GM18526 (cell line): ENCODE results near the gene HPSE2.

ENCODE experiments used
- POLR2A ChIP-seq: IDR thresholded peaks from 3 replicates; pipeline ENCODE4 v1.6.1; 2011; ENCODE audit not compliant: insufficient read length; ENCODE audit errors: extremely low read depth

HPSE2 gene

DNA sequence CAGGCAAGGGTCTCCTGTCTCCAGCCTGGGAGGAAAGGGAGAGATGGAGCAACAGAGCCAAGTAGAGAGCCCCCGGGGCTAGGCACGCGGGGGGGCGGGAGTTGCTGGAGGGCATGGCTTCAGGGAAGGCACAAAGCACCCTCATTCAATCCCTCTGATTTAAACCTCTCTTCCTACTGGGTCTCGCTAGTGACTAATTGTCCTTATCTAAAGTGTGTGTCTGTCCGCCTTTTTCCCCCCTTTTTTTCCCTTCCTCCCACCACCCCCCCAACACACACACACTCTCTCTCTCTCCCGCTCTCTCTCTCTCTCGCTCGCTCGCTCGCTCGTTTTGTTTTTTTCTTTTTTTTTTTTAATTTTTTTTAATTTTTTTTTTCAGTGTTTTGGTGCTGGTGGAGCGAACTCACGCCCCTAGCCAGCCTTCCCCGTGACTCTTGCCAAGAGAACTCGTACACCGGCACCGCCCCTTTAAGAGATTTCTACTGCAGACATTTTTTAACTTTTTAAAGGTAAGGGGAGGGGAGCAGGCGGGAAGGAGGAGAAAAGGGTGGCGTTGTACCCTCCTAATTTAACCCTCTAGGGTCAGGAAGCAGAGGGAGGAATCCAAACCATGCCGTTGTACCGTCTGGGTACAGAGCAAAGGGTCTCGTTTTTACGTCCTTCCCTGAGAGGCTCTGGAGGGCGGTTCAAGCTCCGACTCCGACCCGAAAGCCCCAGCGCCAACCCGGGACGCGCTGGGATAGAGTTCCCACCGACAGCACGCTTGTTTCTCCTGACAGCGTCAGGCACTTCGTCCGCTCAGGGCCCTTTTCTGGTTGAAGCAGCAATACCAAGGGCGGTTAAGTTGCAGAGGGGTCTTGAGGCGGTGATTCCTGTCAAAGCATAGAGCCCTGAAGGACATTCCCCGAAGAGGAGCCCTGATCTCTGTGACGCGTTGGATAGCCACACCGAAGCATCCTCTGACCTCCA is at the start of gene HPSE2:
Gene HPSE2, minus strand, starts transcription at position 195 of the 969 bp plus-strand sequence.
- no peak for TF ChIP-seq POLR2A

DNA sequence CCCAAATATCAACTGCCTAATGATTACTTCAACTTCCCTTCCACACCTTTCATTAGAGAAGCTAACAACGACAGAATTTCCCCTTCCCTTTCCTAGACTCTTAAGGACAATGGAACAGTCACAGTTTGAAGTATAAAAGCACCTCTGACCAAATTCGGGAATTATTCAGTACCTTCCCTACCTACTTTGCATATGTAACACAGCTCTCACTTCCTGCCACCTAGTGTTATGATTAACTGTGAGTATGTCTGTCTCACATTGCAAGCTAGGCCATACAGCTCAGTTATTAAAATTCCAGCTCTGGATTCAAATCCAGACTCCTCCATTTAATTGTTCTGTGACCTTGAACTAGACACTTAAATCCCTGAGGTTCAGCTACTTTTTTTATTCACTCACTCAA is 44.8 kb upstream of the HPSE2 start:
- TF ChIP-seq POLR2A: no peak

DNA sequence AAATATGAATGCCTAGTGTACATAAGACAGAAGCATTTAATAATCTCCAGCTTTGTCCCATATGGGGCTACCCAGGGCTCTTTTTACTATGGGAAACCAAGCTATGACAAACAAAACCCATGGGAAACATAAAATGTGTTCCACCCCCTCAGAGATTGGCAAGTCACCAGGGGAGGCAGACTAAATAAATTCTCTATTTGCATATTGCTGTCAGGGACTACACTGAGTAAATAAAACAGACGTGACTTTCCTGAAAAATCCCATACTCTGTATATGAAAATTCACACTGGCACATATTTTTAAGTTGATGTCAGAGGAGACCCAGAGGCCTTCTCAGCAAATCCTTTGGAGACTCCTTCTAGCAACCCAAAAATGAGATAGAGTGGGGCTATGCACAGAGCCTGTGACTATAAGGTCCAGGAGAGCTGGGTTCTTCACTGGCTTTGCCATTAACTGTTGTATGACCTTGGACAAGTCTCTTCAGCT is 44.0 kb upstream of the HPSE2 start:
- TF ChIP-seq POLR2A: no peak

DNA sequence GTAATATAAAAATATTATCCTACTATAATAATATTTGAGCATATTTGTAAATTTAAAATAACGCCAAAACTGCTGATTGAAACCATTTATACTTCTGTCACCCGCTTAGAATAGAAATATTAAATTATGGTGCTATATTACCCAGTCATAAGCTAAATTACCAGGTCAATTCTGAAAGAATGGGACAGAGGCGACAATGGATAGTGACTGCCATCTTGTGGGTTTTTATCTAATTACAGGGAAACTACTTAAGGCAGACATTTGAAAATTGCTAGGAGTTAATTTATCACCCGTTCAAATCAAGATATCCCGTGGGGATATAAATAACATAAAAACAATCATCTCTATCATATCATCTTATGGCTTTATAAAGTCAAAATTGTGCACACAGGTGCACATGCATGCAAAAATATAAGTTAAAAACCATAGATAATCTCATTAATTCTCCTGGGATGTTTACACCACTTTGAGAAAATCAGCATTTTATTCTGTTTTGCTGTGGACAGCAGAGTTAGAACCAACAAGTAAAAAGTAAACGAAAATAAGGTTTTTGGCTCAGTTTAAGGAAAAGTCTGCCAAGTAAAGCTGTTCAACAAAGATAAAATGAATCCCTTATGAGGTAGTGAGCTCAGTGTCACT is 41.3 kb upstream of the HPSE2 start:
- no peak for TF ChIP-seq POLR2A

DNA sequence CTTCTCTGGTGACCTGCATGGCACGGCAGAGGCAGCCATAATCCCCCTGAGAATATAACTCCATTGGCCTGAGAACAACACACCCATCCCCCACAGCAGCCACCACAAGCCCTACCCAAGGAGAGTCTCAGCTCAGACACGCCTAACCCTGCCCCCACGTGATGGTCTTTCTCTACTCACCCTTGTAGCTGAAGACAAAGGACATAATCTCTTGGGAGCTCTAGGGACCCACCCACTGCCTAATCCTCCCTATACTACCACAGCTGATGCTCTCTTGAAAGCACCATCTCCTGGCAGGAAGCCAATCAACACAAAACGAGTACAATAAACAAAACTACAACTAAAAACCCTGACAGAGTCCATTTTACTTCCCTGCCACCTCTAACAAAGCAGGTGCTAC is 30.7 kb upstream of the HPSE2 start:
- TF ChIP-seq POLR2A: no peak

DNA sequence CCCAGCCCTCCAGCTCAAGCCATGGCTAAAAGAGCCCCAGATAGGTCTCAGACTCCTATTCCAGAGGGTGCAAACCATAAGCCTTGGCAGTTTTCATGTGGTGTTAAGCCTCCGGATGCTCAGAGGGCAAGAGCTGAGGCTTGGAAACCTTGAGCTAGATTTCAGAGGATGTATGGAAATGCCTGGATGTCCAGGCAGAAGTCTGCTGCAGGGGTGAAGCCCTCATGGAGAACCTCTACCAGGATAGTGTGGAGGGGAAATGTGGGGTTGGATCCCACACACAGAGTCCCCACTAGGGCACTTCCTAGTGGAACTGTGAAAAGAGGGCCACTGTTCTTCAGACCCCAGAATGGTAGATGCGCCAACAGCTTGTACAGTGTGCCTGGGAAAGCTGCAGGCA is 13.2 kb upstream of the HPSE2 start:
- TF ChIP-seq POLR2A: no peak

DNA sequence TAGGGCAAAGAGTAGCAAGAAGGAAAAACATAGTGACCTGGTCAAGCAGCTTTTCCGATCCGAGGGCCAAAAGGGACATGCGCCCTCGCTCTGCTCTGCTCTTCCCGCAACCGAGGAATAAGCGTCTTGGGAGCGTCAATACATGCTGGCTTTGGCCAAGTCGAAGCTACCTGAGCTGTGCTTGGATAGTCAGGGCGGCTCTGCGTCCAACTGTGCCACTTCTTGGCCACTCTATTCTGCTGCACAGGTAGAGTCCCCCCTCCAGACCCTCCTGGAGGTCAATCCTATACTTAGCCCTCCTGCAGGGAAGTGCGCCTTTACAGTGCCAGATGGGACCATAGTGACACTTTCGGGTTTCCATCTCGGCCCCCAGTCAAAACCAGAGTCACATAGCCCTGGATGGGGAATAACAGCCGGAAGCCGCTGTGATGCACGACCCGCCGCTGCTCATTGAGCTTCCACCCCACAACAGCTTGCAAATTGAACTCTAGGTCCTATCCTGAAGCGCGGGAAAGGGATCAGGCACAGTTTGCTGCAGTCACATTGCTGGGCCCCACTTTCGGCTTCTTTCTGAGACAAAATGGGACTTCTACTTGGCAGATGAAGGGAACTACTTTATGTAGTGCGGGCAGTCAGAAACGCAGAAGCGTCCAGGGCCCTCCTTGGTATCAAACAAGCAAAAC is 1.1 kb upstream of the HPSE2 start:
- no peak for TF ChIP-seq POLR2A

DNA sequence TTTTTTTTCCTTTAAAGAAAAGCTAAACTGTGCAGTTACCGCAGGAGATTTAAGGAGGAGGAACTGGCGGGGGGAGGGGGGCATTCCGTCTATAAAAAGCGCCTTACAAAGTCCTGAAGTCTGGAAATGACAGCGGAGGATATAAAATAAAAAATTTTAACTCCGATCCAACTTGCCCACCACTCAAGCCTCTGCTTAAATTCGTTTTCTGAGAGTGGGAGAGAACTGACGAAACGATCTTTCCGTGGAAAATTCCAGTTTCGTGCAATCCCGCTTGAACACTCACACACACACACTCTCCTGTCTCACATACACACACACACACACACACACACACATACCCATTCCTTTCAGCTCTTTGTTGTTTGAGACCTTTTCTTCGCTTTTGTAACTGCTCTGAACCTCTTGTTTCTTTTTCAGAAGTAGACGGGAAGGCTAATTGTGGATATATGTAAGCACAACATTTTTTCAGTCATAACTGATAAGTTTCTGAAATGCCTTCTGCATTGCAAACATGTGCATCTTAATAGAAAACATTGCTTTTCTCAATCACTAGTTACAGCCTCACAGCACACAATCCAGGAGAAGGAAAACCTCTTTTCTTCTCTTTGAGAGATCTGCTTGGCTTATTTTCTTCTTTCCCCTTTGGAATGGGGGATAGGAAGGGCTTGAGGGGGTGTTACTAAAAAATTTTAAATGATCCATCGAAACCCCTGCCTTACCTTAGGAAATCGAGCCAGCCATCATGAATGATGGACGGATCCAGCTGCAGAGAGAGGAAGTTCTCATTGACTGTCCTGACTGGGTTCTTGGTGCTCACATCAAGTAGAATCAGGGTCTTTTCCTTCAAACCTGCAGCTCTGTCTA is 628 bp downstream of the HPSE2 start:
- TF ChIP-seq POLR2A: no peak

DNA sequence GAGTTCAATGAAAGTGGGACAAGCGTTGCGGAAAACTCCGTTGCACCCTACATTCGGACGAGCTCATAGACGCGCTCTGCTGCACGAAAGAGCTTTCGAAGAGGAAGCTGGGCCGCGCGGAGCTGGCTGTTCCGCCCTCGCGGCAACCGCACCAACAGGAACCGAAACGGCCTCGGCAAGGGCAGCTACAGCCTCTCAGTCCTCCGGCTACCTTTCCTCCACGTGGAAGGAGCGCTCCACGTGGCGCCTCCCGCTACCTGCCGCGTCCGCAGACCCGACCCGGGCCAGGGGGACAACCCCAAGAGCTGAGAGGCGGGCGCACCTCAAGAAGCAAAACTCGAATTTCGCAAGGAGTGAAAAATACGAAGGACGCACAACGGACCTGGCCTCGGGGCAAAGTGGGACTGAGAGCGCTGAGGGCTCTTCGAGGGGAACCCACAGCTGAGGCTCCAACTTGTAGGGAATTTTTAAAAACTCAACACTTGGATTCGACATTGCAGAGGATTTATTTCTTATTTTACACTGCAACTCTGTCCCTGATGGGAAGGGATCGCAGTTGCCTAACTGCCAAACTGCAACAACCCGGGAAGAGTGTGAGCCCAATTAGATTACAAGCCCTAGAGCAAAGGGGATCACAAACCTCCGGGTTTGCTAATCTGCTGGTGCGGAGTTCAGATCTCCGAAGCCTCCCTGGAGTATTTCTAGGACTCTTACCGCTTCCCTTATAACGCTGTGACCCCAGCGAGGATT is 1.4 kb downstream of the HPSE2 start:
- TF ChIP-seq POLR2A: no peak

DNA sequence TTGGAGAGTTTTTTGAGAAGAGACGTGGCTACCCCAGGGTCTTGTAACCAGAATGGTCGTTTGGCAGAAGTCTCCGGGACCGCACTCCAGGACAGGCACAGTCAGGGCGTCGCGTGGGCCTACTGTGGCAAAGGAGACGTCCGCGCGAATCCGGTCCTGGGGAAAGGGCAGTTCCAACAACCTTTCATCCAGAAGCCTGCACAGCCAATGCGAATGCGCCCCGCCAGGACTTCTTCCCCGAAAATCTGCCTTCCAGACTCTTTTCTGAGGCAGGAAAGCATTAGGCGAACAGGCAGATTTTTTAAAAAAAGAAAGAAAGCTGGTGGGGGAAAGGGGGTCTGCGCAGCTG is 2.0 kb downstream of the HPSE2 start:
- no peak for TF ChIP-seq POLR2A

DNA sequence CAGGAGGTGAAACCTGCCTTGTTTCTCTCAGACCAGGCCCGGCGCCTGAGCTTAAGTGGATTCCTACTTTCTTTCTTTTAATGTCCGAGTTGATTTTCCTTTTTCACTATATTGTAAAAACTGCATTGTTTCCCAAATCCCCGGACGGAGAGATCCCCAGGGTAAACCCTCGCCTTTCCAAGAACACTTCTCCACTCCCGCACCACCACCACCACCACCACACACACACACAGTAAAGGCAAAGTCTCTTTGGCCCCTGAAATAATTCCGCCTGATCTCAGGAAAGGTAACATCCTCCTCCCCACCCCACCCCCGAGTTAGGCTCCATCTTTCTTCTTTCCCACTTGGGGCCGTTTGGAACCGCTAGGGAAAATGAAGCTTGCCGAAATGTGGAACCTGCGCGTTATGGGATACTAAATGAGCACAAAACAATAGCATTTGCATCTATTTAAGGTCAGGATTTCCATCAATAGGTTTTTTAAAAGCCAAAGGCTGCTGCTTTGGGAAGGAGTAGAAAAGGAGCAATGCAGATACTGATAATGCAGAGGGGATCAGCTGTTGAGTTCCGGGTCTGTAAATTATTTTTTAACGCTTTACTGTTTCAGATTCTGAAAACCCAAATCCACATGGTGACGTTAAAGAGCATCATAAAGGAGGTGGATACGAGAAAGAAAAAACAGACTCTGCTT is 2.5 kb downstream of the HPSE2 start:
- no peak for TF ChIP-seq POLR2A

DNA sequence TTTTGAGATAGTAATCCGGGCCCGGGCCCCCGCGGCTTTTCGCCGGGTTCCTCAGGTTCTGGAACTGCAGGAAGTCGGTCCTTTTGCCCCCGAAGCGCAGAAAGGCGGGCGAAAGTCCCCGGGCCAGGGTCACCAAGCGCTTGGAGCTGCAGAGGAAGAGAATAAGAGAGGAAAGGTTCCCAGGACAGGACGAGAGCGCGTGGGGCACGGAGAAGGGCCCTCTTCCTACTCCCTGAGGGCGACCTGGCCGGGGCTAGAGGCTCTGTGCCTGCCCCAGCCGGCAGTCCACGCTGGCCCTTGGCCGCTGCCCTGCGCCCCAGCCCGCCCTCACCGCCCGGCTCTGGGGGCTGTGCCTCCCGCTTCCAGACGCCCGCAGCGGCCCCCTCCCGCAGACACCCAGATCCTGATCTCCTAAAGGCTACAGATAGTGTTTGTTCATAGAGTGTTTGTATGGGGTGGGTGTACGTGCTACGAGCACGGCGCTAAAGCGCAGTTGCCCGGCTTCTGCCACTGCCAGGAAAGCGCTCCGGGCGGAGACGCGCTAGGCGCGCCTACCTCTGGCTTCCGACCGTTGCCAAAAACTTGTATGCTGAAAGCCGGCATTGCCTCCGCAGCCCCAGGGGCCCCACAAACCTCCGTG is 3.2 kb downstream of the HPSE2 start:
- TF ChIP-seq POLR2A: no peak

DNA sequence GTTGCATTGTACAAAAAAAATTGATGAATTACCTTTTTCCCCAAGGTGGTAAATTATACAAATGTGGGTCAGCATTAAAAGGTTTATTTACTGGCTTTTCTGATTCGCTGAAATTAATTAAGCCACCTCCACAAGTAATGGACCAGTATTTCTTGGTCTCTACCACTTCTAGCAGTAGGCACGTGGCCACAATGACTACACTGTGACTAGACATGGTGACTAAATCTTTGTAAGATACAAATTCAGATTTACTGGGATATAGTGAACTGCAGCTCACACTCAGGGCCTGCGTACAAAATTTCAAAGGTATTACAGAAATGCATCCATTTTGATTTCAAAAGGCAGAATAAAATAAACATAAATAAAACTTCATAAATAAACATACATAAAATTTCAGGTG is 10.9 kb downstream of the HPSE2 start:
- TF ChIP-seq POLR2A: no peak
